Spleen (tissue), 11 donors: ENCODE measurements around the gene CEP135. TPM values are rescaled to one million over a fixed set of nuclear protein-coding genes. Genes with fewer than 3 reads are reported as not detected.

Experiments used
- DNase-seq: peaks from one replicate; pipeline ENCODE4 v3.0.0-alpha.2; 2020
- H3K27ac ChIP-seq, 8 donors: fragments of 200-600 bp; sonication (generic) in 7 of 8; 1 replicate in 4 of 8; 2 replicates in 4 of 8; pipeline versions ENCODE4 v1.5.0 to v1.8.0; 2016 to 2021; ENCODE audit warnings: inconsistent platforms in 4 of 8, mild to moderate bottlenecking in 4 of 8, moderate library complexity in 1 of 8
- H3K27me3 ChIP-seq, 7 donors: fragments of 200-600 bp; sonication (generic) in 6 of 7; replicated peaks in 1 of 7; 1 replicate in 4 of 7; 2 replicates in 3 of 7; pipeline versions ENCODE4 v1.5.0 to v1.8.0; 2016 to 2021; ENCODE audit warnings: inconsistent platforms in 3 of 7, mild to moderate bottlenecking in 1 of 7
- H3K36me3 ChIP-seq, 6 donors: fragments of 200-600 bp; sonication (generic) in 5 of 6; 1 replicate in 4 of 6; 2 replicates in 2 of 6; pipeline versions ENCODE4 v1.5.0 to v1.8.0; 2016 to 2021; ENCODE audit warnings: inconsistent platforms in 2 of 6
- H3K4me1 ChIP-seq, 6 donors: fragments of 200-600 bp; sonication (generic) in 5 of 6; 1 replicate in 3 of 6; 2 replicates in 3 of 6; pipeline versions ENCODE4 v1.5.0 to v1.8.0; 2016 to 2021; ENCODE audit warnings: inconsistent platforms in 3 of 6
- H3K4me3 ChIP-seq, 8 donors: fragments of 200-600 bp; sonication (generic) in 7 of 8; 1 replicate in 4 of 8; 2 replicates in 4 of 8; pipeline versions ENCODE4 v1.5.0 to v1.8.0; 2016 to 2021; ENCODE audit warnings: inconsistent platforms in 4 of 8, mild to moderate bottlenecking in 4 of 8, moderate library complexity in 2 of 8
- H3K9me3 ChIP-seq, 8 donors: fragments of 200-600 bp; sonication (generic) in 7 of 8; 1 replicate in 4 of 8; 2 replicates in 4 of 8; pipeline versions ENCODE4 v1.5.0 to v1.8.0; 2016 to 2021; ENCODE audit warnings: inconsistent platforms in 4 of 8
- POLR2A ChIP-seq, 3 donors: fragments of 450-650 bp; IDR thresholded peaks; one replicate each; pipeline ENCODE4 v1.5.1; 2017; ENCODE audit warnings: antibody characterized with exemption in 3 of 3, mild to moderate bottlenecking in 1 of 3
- POLR2AphosphoS5 ChIP-seq, 3 donors: sonication (generic); formaldehyde crosslinking; IDR thresholded peaks; one replicate each; pipeline ENCODE4 v1.5.1; 2017; ENCODE audit warnings: antibody characterized with exemption in 3 of 3
- WGBS, 5 donors: extraction: QIAGEN DNeasy Blood & Tissue Kit in 3 of 5; methylation state at CpG; one replicate each; pipeline versions ENCODE4 v1.1.5 to v1.1.7; 2013 to 2018; 5-methylcytosine and 5-hydroxymethylcytosine counted together
- intact Hi-C: fragments of 100-400 bp; cut with DNase I; formaldehyde crosslinking; loops from one replicate; pipeline ENCODE4 v1.15.0; 2023; ENCODE audit warnings: low total_unique reads
- polyA plus RNA-seq, 3 donors: library from polyadenylated mRNA; stranded (reverse); fragments of 200-250 nt; gene quantifications; one replicate each; pipeline ENCODE4 v1.2.1, GENCODE V29; 2013
- total RNA-seq, 7 donors: library from RNA; depleted of rRNA in 3 of 7; stranded (reverse); fragments of >200 nt in 3 of 7; fragmentation: NEBNext Ultra II Directional in 4 of 7; extraction: Animal tissue kit (Norgen Biotek cat#: 25700) in 4 of 7; gene quantifications; one replicate each; pipeline versions ENCODE4 v1.1.0 to v1.2.1, GENCODE V29; 2016 to 2021
- TF ChIP-seq, protein P1 (sequence below), 11 experiments: fragments of 200-600 bp in 7 of 11; fragments of 450-650 bp in 4 of 11; sonication (generic) in 4 of 11; IDR thresholded peaks in 8 of 11; conservative IDR thresholded peaks in 3 of 11; 1 replicate in 7 of 11; 2 replicates in 4 of 11; pipeline versions ENCODE4 v1.4.0 to v1.8.0; 2016 to 2021; ENCODE audit warnings: antibody characterized with exemption in 11 of 11, inconsistent platforms in 4 of 11, mild to moderate bottlenecking in 1 of 11
- donor health status: healthy with polysubstance abuse.
- donor health status: DM: no; HTN: no; CAD: no; lungs with moderate emphysema.
- donor health status: DM: no; HTN: no; CAD: no.
- donor health status: Bipolar disorder and iron deficiency.
- donor health status: healthy.
- donor health status: DM: no; HTN: no; CAD: no.
- donor health status: DM: yes; HTN: yes; CAD: no.

The CEP135 gene
- total and polyA plus RNA-seq, 10 donors = 2.7 to 21.5 (median 14.2) TPM

DNA sequence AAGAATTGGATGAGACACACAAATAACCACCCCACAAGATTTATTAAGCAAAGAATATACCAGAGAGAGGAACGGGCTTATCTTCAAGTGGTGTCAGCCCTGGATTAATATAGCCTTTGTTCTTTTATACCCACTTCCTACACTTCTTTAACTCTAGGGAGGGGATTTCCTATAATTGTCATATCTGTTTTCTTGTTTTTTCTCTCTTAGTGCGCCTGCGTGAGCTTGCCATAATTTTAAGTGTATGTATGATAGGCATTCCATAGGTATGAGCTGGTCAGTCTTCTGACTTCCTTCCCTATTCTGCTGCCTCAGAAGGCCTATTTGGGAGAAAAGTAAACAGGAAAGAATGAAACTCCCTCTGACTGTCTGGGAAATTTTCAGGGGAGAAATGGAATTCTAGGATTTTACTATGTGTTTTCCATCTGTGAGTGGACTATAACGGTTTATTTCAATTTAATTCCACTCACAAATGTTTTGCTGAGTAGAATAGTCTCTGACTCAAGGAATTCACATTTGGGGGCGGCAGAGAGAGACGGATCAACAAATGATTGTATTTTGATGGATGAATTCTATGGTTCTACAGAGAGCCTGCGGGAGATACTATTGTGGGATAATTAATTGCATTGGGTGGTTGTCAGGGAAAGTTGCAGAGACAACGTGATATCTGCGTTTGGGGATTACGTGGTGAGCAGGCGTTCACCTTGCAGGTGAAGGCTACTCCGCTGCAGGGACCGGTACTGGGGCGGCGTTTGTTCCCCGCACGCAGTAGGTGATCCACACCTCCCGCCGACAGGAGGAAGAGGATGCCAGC, 626 bp upstream of the CEP135 start:
- Histone ChIP-seq H3K36me3 (peaks cover 0 to 13% (median 6%) of the 10 kb centered on the region in 6 donors), H3K4me3 (peak overlapping the region; percentile 85 to 96 (median 90)), H3K9me3 (no peaks in the 10 kb centered on the region), H3K27ac (peak overlapping the region; percentile 87 to 99 (median 98)), H3K4me1 (peaks cover 13 to 50% (median 37%) of the 10 kb centered on the region in 6 donors), H3K27me3 (no peaks in the 10 kb centered on the region)
- intact Hi-C loops = loop anchor here (10.0 kb wide), 2 partner anchors 93 to 517 kb away; partner anchors contain the start of genes EXOC1 and SRP72
- no peak for DNase-seq
- WGBS, 5 donors = 0 to 2% (median 1%) methylated on average over 15 to 19 of the region's 19 CpGs
- TF ChIP-seq, protein P1, sequence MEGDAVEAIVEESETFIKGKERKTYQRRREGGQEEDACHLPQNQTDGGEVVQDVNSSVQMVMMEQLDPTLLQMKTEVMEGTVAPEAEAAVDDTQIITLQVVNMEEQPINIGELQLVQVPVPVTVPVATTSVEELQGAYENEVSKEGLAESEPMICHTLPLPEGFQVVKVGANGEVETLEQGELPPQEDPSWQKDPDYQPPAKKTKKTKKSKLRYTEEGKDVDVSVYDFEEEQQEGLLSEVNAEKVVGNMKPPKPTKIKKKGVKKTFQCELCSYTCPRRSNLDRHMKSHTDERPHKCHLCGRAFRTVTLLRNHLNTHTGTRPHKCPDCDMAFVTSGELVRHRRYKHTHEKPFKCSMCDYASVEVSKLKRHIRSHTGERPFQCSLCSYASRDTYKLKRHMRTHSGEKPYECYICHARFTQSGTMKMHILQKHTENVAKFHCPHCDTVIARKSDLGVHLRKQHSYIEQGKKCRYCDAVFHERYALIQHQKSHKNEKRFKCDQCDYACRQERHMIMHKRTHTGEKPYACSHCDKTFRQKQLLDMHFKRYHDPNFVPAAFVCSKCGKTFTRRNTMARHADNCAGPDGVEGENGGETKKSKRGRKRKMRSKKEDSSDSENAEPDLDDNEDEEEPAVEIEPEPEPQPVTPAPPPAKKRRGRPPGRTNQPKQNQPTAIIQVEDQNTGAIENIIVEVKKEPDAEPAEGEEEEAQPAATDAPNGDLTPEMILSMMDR (IDR thresholded peaks at IDR 0.05 in 8 of 11, conservative IDR thresholded peaks at IDR 0.05 in 3 of 11) = no peak
- peak in 1 of 3 donors; percentile 16 for TF ChIP-seq POLR2A (IDR thresholded peaks at IDR 0.05)

- H3K27me3 ChIP-seq = no peaks in the 10 kb centered on the region
- H3K4me1 ChIP-seq = peaks cover 13 to 50% (median 37%) of the 10 kb centered on the region in 6 donors
- no peak for DNase-seq
- no peak for TF ChIP-seq POLR2A (IDR thresholded peaks at IDR 0.05)
- TF ChIP-seq, protein P1 (IDR thresholded peaks at IDR 0.05 in 8 of 11, conservative IDR thresholded peaks at IDR 0.05 in 3 of 11) = no peak
- TF ChIP-seq POLR2AphosphoS5 (IDR thresholded peaks at IDR 0.05) = no peak
- H3K27ac ChIP-seq = peak overlapping the region; percentile 87 to 99 (median 98)
- WGBS, 5 donors = 2 to 3% (median 2%) methylated on average over 3 of the region's 3 CpGs
- peaks cover 0 to 25% (median 16%) of the 10 kb centered on the region in 6 donors for H3K36me3 ChIP-seq
- peak overlapping the region; percentile 85 to 96 (median 90) for H3K4me3 ChIP-seq
- H3K9me3 ChIP-seq = no peaks in the 10 kb centered on the region
- intact Hi-C loops = loop anchor here (10.0 kb wide), 2 partner anchors 95 to 515 kb away; partner anchors contain the start of genes EXOC1 and SRP72
Observed at GRCh38 chr4:55949482-55949802, 697 bp downstream of the CEP135 start.

GRCh38 chr4:55951191-55951922, 2.6 kb downstream of the CEP135 start:
- Histone ChIP-seq H3K4me3 (no peak overlapping the region), H3K27me3 (no peaks in the 10 kb centered on the region), H3K9me3 (no peaks in the 10 kb centered on the region), H3K4me1 (peaks cover 13 to 44% (median 36%) of the 10 kb centered on the region in 6 donors), H3K36me3 (peaks cover 0 to 44% (median 27%) of the 10 kb centered on the region in 6 donors), H3K27ac (no peak overlapping the region)
- 97 to 99% (median 97%) methylated on average over 5 of the region's 5 CpGs for WGBS, 5 donors
- TF ChIP-seq, protein P1 (IDR thresholded peaks at IDR 0.05 in 8 of 11, conservative IDR thresholded peaks at IDR 0.05 in 3 of 11) = no peak
- TF ChIP-seq POLR2AphosphoS5 (IDR thresholded peaks at IDR 0.05) (no peak), POLR2A (IDR thresholded peaks at IDR 0.05) (no peak)
- DNase-seq = no peak
- intact Hi-C loops = no loop called here

DNA sequence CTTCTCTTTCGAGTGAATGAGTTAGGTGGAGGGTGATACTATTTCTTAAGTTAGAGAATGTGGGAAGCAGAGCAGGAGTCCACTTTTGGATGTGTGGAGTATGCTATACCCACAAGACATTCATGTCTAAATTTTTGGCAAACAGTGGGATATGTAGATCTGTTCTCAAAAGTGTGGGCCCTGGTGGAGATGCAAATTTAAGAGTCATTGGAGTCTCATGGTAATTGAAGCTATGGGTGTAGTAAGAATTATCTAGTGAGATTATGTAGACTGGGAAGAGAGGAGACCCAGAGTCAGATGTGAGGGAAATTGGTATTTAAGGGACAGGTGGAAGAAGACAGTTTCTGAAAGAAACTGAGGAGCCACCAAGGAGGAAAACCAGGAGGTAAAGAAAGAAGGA, 7.0 kb downstream of the CEP135 start:
- WGBS, 5 donors = 91 to 100% (median 96%) methylated on average over 1 of the region's 1 CpG
- intact Hi-C loops = no loop called here
- H3K27ac ChIP-seq = no peak overlapping the region
- H3K27me3 ChIP-seq = no peaks in the 10 kb centered on the region
- DNase-seq = no peak
- TF ChIP-seq POLR2A (IDR thresholded peaks at IDR 0.05) (no peak), POLR2AphosphoS5 (IDR thresholded peaks at IDR 0.05) (no peak)
- TF ChIP-seq, protein P1 (IDR thresholded peaks at IDR 0.05 in 8 of 11, conservative IDR thresholded peaks at IDR 0.05 in 3 of 11) = no peak
- peaks cover 0 to 87% (median 47%) of the 10 kb centered on the region in 6 donors for H3K36me3 ChIP-seq
- peaks cover 0 to 7% (median 3%) of the 10 kb centered on the region in 6 donors for H3K4me1 ChIP-seq
- no peaks in the 10 kb centered on the region for H3K9me3 ChIP-seq
- no peak overlapping the region for H3K4me3 ChIP-seq
